ENCODE data around the gene KAZALD1.

Gene KAZALD1

DNA sequence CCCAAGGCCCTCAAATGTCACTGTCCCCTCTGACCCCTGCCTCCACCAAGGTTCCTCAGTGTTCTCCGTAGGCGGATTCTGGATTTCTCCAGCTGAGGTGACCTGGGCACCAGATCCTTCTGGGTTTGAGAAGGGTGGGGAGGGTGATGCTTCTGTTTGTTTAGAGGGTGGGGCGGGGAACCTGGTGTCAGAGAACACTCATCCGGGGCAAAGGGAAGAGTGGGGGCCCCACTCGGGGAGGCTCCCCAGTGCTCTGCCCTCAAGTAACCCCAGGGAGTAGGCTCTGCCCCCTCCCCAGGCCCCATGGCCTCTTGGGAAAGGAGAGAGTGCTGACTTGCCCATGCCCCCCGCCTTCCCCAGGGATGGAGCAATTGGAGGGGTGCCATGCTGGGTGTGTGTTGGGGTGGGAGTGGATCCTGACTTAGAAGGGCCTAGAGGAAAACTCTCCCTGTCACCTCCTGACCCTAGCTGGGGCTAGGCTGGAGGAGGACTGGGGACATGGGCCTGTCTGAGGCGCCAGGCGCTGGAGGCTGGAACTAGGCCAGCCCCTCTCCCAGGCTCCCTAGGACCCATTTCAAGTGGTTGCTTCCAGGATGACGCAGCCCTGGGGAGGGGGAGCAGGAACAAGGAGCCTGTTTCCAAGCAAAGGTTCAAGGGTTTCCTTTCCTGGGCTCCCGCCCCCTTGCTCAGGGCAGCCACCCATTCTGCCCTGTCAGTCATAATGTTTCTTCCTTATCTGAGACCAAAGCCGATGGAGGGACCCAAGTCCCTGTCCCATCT lies 27.9 kb downstream of the KAZALD1 start:
- DNase-seq (ENCODE audit: low read depth): no peak
- H3K4me3 ChIP-seq (ENCODE audit: low read depth, low read length): no peak overlapping the region

DNA sequence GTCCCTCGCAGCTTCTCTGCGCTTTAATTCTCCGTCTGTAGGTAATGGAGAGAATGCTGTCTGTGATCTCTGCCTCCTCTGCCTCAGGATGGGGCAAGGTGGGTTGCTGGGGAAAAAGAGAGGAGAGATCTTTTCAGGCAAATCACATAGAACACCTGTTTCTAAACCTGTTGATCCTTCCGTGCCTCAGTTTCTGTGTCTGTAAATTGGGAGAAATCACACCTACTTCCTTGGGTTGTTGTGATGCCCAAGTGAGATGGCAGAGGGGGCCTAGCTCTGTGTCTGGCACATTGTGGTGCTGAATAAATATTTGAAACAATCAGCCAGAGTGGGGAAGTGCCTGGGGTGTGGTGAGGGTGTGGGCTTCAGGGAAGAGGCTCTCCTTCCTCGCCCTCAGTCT lies 28.8 kb downstream of the KAZALD1 start:
- DNase-seq (ENCODE audit: low read depth): no peak

DNA sequence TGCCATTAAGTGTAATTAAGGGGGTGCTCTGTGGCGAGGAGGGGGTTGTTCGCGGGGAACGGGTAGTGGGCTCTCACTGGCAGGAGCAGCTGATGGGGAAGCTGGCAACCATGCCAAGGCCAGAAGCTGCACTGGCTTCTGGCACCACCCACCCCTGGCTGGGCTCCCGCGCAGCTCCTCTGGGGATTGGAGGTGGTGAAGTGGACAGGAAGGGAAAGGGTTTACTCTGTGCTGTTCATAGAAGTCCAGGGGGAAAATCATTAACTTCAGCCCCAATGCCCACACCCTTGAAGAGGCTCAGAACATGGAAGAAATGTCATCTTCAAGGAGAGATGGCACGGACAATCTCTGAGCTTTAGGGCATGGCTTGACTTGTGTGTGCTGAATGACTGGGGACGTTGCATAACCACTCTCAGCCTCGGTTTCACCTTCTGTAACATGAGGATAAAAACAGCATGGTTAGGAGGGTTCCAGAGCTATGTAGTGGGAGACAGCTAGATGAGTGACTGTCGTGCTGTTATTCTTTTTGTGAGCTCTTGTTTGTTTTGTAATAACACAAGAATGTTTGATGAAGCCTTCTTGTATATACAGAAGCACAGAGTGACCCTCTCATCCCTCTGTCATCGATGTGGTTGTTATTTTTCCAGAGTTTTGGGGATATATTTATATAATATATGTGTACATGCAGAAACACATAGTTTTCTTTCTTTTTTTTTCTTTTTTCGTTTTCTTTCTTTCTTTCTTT lies 29.9 kb downstream of the KAZALD1 start:
- H3K4me3 ChIP-seq (ENCODE audit: low read depth, low read length): no peak overlapping the region

More for the DNA sequence above, 28.8 kb downstream of the KAZALD1 start:
- H3K4me3 ChIP-seq (ENCODE audit: low read depth, low read length): no peak overlapping the region

DNA sequence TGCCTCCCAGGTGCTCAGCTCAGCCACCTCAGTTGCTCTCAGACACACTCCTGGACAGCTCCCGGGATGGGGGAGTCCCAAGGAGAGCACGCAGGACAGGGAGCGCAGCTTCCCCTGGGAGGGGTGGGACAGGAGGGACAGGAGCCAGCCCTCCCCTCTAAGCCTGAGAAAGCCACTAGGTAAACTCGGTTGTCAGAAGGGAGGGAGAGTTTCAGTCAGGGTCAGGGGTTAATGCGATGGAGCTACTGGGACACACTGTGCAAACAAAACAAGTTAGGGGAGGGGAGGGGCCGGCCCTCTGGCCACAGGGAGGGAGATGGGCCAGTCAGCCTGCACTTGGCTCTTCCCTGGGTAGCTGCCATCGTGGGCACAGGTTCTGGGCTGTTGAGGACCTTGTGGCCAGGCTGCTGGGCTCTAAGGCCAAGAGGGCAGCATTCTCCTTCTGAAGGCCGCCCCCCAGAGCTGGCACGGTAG lies 31.1 kb downstream of the KAZALD1 start:
- no peak for DNase-seq (ENCODE audit: low read depth)
- H3K4me3 ChIP-seq (ENCODE audit: low read depth, low read length): no peak overlapping the region

More for the DNA sequence above, 29.9 kb downstream of the KAZALD1 start:
- no peak for DNase-seq (ENCODE audit: low read depth)

DNA sequence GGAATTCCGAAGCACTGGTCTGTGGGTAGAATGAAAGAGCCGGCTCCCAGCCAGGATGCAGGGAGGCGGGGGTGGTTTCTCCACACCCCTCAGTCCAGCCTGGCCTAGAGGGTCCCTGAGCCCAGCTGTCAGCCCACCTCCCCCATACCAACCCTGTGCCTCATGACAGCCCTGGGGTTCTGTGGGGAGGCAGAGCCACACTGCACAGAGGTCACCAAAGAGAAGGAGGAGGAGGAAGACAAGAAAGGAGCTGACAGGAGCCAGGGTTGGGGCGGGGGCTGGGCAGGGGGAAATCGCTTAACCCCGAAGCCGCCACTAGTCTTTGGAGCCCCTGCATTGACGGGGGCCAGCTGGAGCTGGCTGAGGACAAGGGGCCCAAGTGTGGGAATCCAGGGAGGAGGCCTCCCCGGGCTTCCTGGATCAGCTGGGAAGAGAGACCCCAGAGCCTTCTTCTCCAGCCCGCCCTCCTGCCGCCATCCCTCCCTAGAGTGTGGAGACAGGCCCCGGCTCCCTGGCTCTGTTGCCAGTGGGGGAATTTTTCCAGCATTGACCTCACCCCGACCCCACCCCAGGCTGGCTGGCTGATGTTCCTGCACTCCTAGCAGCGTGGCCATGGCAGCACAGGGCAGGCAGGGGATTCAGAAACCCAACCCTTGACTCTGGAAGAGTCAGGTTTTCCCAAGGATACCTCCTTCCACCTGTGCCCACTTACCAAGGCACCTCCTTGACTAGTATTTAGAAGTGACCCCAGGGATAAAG lies 32.5 kb downstream of the KAZALD1 start:
- DNase-seq (ENCODE audit: low read depth): no peak
- no peak overlapping the region for H3K4me3 ChIP-seq (ENCODE audit: low read depth, low read length)

DNA sequence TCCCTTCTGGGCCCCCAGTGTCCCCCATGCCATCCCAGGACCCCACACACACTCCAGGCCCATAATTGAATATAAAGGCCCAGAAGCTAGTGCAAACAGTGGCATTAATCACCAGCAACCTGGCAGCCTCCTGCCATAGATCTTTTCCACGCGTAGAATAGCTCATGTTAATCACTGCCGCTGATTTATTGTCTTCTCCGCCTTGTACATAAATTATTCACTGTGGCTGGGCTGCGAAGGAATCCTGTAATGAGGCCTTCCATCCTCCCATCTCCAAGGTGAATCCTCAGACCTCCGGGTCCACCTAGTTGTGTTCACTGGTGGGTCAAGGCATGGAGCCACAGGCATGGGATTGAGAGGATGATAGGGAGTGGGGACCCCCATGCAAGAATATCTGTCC lies 33.2 kb downstream of the KAZALD1 start:
- H3K4me3 ChIP-seq (ENCODE audit: low read depth, low read length): no peak overlapping the region
- no peak for DNase-seq (ENCODE audit: low read depth)

DNA sequence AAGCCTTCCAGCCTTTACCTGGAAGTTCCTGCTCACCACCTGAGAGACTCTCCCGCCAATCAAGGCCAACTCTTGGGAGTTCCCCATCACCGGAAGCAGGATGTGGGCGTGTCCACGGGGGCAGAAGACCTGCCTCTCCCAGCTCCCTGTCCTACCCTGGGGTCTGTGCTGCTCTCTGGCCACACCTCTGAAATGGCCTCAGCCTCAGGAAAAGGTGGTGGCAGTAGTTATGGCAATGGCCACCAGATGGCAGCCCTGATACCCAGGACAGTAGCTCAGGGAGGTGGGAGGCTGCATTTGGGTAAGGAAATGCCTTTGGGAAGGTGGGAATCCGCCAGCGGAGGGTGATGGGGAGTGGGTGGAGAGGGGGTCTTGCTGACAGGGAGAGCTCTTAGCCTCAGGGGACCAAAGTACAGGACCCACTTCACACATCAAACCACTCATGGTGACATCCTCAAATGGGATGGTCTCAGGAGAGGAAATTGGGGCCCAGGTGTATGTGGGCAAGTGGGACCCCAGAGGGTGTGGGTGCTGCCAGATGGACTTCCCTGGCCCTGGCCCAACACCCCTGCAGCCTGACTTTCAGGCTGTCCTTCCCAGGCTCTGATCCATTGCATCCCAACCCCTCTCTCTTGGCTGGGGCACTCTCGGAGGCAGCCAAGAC lies 33.9 kb downstream of the KAZALD1 start:
- no peak for DNase-seq (ENCODE audit: low read depth)
- H3K4me3 ChIP-seq (ENCODE audit: low read depth, low read length): no peak overlapping the region

DNA sequence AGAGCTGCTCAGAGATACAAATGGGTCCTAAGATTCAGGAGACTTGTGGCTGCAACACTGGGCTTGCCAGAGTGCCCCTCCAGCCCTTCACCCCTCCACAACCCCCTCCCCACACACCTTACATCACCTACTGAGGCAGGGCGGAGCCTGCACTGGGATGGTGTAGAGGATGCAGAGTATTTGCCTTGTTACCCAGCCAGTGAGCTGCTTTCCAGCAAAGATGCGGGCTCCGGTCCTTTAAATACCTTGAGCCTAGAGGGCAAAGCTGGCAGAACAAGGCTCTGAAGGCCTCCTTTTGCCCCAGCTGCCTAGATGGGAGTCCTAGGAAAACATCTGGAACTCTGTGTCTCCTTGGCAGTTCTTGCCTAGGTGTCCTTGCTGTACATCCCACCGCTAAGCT lies 34.6 kb downstream of the KAZALD1 start:
- DNase-seq (ENCODE audit: low read depth): no peak
- no peak overlapping the region for H3K4me3 ChIP-seq (ENCODE audit: low read depth, low read length)

DNA sequence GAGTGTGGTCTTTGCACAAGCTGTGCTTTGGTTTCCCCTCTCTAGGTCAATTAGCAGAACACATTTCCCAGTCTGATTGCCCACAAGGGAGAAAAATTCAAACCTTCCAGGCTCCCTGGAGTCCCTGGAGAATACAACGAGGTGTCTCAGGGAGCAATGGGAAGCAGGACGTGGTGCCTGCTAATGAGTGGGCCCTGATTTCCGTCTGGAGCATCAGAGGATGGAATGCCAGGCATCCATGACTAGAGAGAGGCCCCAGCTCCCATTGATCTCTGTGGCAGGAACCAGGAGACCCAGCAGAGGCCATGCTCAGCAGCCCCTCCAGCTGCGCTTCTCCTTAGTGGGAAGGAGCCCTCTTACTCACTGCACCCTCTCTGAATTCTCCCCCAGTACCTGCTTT lies 36.1 kb downstream of the KAZALD1 start:
- H3K4me3 ChIP-seq (ENCODE audit: low read depth, low read length): no peak overlapping the region
- DNase-seq (ENCODE audit: low read depth): no peak

DNA sequence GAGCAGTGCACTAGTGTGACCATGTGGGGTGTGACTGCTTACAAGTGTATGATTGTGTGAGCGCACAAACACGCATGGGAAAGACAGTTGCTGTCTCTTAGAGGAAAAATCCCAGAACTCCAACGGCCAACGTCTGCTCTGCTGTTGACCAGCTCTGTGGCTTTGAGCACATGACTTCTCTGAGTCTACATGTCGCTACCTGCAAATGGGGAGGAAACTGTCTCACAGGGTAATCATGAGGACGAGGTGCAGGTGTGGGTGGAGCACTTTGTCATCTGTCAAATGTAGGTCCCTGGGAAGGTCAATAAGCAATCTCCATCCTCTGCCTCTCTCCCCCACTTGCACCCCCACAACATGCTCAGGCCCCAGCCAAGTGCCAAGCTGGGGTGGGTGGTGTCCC lies 38.1 kb downstream of the KAZALD1 start:
- H3K4me3 ChIP-seq (ENCODE audit: low read depth, low read length): no peak overlapping the region
- DNase-seq (ENCODE audit: low read depth): no peak

DNA sequence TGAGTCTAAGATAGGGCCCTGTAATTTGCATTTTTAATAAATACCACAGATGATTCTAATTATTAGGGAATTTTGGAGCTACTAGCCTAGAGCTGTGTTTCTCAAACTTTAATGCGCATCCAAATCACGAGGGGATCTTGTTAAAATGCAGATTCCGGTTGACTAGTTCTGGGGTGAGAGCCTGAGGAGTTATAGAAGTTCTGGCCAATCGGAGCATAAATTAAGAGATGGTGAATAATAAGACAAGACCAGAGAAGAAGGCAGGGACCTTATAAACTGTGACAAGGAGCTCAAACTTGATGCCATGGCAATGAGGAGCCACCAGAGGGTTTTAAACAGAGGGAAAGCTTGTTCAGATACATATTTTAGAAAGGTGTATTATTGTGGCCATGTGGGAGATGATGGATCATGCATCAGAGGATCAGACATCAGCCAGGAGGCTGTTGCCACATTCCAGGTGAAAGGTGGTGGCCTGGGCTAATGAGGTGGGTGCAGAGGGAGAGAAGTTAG lies 39.6 kb downstream of the KAZALD1 start:
- H3K4me3 ChIP-seq (ENCODE audit: low read depth, low read length): no peak overlapping the region
- DNase-seq (ENCODE audit: low read depth): no peak

DNA sequence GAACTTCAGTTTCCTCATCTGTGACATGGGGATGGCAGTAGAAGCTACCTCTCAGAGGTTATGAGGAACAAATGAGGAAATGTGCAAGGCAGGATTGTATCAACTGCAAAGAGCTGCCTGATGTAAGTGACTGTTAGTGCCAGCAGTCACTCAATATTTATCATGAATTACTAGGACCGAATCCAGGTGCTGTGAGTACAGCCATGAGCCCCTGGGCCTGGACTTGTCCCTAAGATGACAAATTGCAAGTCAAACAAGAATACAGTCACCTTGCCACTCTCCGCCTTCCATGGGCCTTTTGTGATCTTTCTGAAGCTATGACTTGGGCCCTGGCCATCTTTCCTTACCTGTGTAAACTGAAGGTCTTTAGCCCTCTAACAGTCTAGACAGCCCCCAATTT lies 41.6 kb downstream of the KAZALD1 start:
- DNase-seq (ENCODE audit: low read depth): no peak
- no peak overlapping the region for H3K4me3 ChIP-seq (ENCODE audit: low read depth, low read length)

DNA sequence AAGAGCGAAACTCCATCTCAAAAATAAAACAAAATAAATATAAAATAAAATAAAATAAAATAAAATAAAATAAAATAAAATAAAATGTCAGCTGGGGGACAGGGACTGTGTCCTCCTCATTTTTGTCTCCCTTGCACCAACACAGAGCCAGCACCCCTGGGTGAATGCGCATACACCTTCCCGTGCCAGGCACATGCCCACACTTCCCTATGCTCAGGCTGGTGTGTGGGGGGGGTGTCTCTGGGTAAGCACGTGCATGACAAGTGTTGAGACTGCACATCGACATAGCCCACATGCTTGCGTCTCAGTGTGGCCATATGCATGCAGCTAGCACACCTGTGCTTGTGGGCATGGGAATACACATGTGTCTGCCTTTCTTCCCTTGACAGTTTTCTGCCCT lies 44.6 kb downstream of the KAZALD1 start:
- no peak overlapping the region for H3K4me3 ChIP-seq (ENCODE audit: low read depth, low read length)
- DNase-seq (ENCODE audit: low read depth): no peak

DNA sequence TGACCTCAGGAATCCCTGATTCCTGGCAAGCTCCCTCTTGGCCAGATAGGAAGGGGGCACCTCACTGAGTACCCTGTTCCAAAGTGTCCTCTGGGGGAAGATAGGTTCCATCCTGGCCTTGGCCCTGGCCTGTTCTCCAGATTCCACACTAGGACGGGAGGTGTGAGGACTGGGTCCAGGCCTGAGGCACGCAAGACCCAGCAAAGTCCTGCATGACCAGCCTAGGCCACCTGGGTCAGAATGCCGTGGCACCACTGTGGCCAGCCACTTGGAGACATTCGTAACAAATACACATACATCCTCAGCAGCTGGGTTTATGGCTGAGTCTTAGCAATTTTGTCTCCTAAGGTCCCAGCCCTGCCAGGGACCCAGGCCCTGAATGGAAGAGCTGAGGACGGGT lies 46.0 kb downstream of the KAZALD1 start:
- no peak overlapping the region for H3K4me3 ChIP-seq (ENCODE audit: low read depth, low read length)
- DNase-seq (ENCODE audit: low read depth): no peak

DNA sequence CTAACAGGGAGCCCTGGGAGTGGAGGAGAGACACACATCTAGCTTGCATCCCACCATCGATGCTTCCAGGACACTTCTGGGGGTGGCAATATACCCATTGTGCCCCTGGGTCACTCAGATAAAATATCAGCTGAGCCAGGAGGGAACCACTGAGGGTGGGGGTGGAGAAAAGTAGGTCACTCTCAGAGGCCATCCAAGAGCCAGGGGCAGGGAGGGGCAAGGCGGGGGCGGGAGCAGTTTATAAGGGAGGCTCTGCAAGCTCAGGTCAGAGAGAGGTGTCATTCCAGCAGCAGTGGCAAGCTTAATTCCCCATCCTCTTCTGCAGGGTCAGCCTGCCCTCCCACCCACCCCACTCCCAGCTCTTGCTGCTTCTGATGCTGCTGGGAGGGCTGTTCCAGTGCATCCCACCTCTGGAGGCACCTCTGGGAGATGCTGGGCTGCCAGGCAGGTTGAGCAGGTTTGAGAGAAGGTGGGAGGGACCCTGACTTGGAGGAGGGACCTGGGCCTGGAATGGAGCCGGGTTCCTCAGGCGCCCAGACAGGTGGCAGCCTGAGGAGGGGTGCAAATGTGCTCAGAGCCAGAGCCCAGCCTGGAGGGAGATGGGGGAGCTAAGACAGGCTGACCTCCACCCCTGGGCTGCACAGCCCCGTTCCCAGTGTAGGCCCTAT lies 49.2 kb downstream of the KAZALD1 start:
- H3K4me3 ChIP-seq (ENCODE audit: low read depth, low read length): no peak overlapping the region
- DNase-seq (ENCODE audit: low read depth): no peak

DNA sequence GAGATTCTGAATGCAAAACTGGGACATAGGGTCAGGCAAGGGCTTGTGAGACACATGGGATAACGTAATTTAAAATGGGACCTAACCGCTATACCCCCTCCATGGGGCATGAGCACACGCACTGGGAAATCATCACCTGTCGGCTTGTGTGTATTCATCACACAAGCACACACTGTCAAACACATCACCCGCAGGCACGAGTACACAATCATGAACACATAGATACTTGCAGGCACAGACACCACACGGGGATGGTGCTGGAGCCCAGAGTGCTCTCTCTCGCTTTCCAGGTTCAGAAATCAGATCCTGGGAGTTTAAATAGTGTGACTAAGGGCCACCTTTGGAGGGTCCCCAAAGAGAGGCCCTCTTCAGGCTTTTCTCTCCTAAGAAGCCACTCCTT lies 49.8 kb downstream of the KAZALD1 start:
- DNase-seq (ENCODE audit: low read depth): no peak
- no peak overlapping the region for H3K4me3 ChIP-seq (ENCODE audit: low read depth, low read length)

DNA sequence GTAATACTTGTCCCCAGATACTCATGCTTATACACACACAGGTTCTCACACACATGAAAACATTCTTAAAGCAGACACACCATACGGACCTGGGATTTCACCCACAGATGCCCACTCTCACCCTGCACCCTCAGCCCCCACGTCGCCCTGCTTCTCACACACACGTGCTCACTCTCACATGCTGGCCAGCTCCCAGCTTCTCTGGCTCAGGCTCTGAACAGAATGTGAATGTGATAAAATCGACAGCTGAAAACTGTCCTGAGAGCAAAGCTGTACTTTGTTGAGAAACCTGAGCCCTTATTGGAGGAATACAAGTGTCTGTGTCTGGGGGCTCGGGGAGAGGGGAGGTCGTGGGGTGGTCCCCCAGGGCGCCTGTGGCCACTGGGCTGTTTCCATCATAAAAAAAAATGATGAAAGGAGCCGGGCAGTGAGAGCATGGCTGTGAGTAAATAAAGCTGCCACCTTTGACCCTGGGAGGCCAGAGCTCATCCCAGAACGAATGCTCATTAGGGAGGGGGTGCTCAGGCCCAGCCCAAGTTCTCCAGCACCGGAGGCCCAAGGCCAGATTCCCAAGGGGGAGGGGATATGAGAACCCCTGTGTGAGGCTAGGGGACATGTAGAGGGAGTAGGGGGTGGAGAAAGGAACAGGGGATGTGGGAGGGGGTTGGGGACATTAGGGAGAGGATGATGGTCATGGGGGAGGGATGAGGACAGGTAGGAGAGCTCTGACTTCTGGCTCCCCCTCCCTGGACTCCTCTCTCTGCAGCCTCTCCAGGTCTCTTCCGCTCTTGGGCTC lies 51.2 kb downstream of the KAZALD1 start:
- no peak for DNase-seq (ENCODE audit: low read depth)
- H3K4me3 ChIP-seq (ENCODE audit: low read depth, low read length): no peak overlapping the region

DNA sequence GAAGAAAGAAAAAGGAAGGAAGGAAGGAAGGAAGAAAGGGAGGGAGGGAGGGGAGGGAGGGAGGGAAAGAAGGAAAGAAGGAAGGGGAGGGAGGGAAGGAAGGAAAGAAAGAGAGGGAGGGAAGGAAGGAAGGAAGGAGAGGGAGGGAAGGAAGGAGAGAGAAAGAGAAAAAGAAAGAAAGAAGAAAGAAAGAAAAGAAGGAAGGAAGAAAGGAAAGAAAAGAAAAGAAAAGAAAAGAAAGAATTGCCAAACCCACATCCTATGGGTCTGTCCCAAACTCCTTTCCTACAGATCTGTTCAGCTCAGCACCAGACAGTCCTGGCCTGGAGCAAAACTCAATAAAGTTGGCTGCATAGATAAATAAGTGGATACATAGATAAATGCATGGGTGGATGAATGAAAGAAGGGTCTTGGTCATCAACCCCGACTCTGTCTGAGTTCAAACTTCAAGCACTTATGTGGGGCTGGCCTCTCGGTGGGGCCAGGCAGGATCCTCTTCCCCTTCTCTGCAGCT lies 52.2 kb downstream of the KAZALD1 start:
- no peak overlapping the region for H3K4me3 ChIP-seq (ENCODE audit: low read depth, low read length)
- no peak for DNase-seq (ENCODE audit: low read depth)

Data from skeletal muscle cell (primary cell).